ENCODE data around the gene SPRED3. TPM values are rescaled to one million over a fixed set of nuclear protein-coding genes. Genes with fewer than 3 reads are reported as not detected.
"Not testable (repeated sequence)": the region's sequence is repeated elsewhere in the genome, so short reads cannot be mapped to it uniquely, and the experiment has no call there.

Gene SPRED3
- total and polyA plus RNA-seq, 8 donors: 0.37 to 5.2 (median 0.96) TPM

- TF ChIP-seq CTCF (IDR thresholded peaks at IDR 0.05): no peak
- intact Hi-C loops (cut with DNase I): no loop called here
- Histone ChIP-seq H3K4me1 (peaks cover 0 to 2% (median 0%) of the 10 kb centered on the region in 3 donors), H3K9me3 (no peaks in the 10 kb centered on the region), H3K36me3 (no peaks in the 10 kb centered on the region), H3K4me3 (peak overlapping the region; percentile 34 to 76 (median 52)), H3K27ac (peak overlapping the region in 2 of 4 donors; percentile 4 to 44), H3K27me3 (peaks cover 0 to 12% (median 0%) of the 10 kb centered on the region in 4 donors)
- DNase-seq: peak; percentile 68 to 89 (median 84)
- WGBS, 2 donors: 1 to 3% methylated on average over 65 to 68 of the region's 68 CpGs
- FAIRE-seq: no peak
- peak; percentile 73 to 86 (median 82) for ATAC-seq
Measured at GRCh38 chr19:38362076-38362945, 26.2 kb upstream of the SPRED3 start.

GRCh38 chr19:38362946-38363688, 25.4 kb upstream of the SPRED3 start:
- H3K27ac ChIP-seq; H3K9me3 ChIP-seq; ATAC-seq; H3K36me3 ChIP-seq; FAIRE-seq; intact Hi-C loops (cut with DNase I); H3K4me1 ChIP-seq; DNase-seq: not testable (repeated sequence)
- 66 to 69% methylated on average over 14 to 15 of the region's 16 CpGs for WGBS, 2 donors
- Histone ChIP-seq H3K27me3 (peaks cover 0 to 12% (median 0%) of the 10 kb centered on the region in 4 donors), H3K4me3 (peak overlapping the region in 2 of 4 donors; percentile 50 to 76)

- no peak for FAIRE-seq
Measured at GRCh38 chr19:38367041-38367440, 21.5 kb upstream of the SPRED3 start.

GRCh38 chr19:38369584-38369983, 18.9 kb upstream of the SPRED3 start:
- intact Hi-C loops (cut with DNase I): no loop called here
- Histone ChIP-seq H3K4me1 (no peaks in the 10 kb centered on the region), H3K36me3 (no peaks in the 10 kb centered on the region), H3K4me3 (no peak overlapping the region), H3K27me3 (no peaks in the 10 kb centered on the region), H3K9me3 (no peaks in the 10 kb centered on the region), H3K27ac (no peak overlapping the region)
- TF ChIP-seq CTCF (IDR thresholded peaks at IDR 0.05): no peak
- ATAC-seq: no peak
- DNase-seq: no peak
- FAIRE-seq: no peak
- WGBS, 2 donors: 74 to 81% methylated on average over 2 of the region's 2 CpGs

More at GRCh38 chr19:38367041-38367440, 21.5 kb upstream of the SPRED3 start:
- Histone ChIP-seq H3K27ac (no peak overlapping the region), H3K36me3 (no peaks in the 10 kb centered on the region), H3K9me3 (no peaks in the 10 kb centered on the region), H3K4me3 (no peak overlapping the region), H3K4me1 (no peaks in the 10 kb centered on the region), H3K27me3 (no peaks in the 10 kb centered on the region)
- 69 to 76% methylated on average over 12 of the region's 12 CpGs for whole genome bisulfite sequencing, 2 donors
- ATAC-seq: no peak
- TF ChIP-seq CTCF (IDR thresholded peaks at IDR 0.05): no peak
- no peak for DNase-seq
- intact Hi-C loops (cut with DNase I): no loop called here

- 57 to 63% methylated on average over 12 of the region's 12 CpGs for WGBS, 2 donors
- no peaks in the 10 kb centered on the region for H3K27me3 ChIP-seq
- DNase-seq: no peak
- no peak overlapping the region for H3K4me3 ChIP-seq
- no peaks in the 10 kb centered on the region for H3K9me3 ChIP-seq
- FAIRE-seq: no peak
- H3K36me3 ChIP-seq: no peaks in the 10 kb centered on the region
- intact Hi-C loops (cut with DNase I): no loop called here
- no peak overlapping the region for H3K27ac ChIP-seq
- no peak for TF ChIP-seq CTCF (IDR thresholded peaks at IDR 0.05)
- ATAC-seq: no peak
- H3K4me1 ChIP-seq: no peaks in the 10 kb centered on the region
Measured at GRCh38 chr19:38370299-38370698, 18.2 kb upstream of the SPRED3 start.
